ENCODE data around the gene CACNA1E.

The CACNA1E gene

DNA sequence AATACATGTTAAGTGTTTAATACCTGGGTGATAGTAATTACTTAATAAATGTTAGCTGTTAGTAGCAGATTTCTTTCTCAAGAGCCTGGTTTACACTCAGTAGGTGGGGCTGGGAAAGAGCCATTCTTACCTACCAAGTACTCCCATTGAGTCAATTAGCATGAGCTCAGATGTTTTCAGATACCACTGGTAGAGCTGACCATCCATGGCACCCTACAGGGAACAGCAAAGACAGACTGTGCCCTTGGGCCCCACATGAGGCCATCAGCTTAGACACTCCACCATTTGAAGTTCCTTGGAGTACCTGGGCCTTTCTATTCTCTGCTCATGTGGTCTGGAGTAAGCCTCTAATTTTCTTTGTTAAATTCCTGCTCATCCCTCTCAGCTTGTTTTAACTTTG, 179.3 kb downstream of the CACNA1E start:
- Mint-ChIP-seq H3K36me3 (no peaks in the 10 kb centered on the region), H3K4me1 (no peaks in the 10 kb centered on the region), H3K4me3 (no peak overlapping the region), H3K27ac (no peak overlapping the region), H3K27me3 (peaks cover 13% of the 10 kb centered on the region), H3K9me3 (no peaks in the 10 kb centered on the region)
- CTCF ChIA-PET, result no interaction called here
- DNase-seq, result no peak

DNA sequence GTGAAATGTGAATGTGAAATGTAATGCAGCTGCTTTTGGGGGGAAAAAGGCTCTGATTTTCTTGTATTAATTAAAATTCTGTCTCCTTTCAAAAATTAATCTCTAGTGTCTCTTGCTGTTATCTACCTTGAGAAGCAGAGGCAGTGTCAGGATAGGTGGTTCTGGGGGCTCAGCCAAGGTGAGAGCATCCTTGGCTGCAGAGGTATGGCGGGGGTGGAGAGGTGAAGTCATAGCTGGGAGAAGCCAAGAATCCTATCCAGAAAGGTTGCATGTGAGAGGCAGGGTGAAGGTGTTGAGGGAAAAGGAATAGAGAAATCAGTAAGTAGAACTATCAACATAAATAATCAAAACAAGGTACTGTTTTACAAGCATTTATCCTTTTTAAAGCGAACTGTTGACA, 181.2 kb downstream of the CACNA1E start:
- no peak overlapping the region for H3K27ac Mint-ChIP-seq
- no peak overlapping the region for H3K4me3 Mint-ChIP-seq
- CTCF ChIA-PET, result no interaction called here
- no peaks in the 10 kb centered on the region for H3K9me3 Mint-ChIP-seq
- H3K36me3 Mint-ChIP-seq, result no peaks in the 10 kb centered on the region
- H3K4me1 Mint-ChIP-seq, result no peaks in the 10 kb centered on the region
- peaks cover 10% of the 10 kb centered on the region for H3K27me3 Mint-ChIP-seq
- DNase-seq, result no peak

DNA sequence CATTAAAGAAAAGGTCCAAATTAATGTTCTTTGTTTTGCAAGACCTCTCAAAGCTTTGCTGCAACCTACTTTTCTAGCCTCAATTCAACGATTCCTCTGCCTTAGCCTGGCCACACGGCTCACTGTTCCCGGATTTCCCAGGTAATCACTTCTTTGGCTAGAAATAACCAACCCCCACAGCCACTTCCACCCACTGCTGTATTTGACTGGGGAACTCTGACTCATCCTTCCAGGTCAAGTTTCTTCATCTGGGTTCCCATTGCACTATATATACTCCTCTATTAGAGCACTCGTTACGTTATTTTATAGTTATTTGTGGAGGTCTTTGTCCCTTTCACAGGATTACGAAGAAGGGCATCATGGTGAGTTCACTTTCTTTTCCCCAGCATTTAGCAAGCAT, 185.9 kb downstream of the CACNA1E start:
- Mint-ChIP-seq H3K4me1 (no peaks in the 10 kb centered on the region), H3K27ac (no peak overlapping the region), H3K9me3 (no peaks in the 10 kb centered on the region), H3K27me3 (peaks cover 10% of the 10 kb centered on the region), H3K4me3 (no peak overlapping the region), H3K36me3 (no peaks in the 10 kb centered on the region)
- DNase-seq, result no peak
- CTCF ChIA-PET, result no interaction called here

DNA sequence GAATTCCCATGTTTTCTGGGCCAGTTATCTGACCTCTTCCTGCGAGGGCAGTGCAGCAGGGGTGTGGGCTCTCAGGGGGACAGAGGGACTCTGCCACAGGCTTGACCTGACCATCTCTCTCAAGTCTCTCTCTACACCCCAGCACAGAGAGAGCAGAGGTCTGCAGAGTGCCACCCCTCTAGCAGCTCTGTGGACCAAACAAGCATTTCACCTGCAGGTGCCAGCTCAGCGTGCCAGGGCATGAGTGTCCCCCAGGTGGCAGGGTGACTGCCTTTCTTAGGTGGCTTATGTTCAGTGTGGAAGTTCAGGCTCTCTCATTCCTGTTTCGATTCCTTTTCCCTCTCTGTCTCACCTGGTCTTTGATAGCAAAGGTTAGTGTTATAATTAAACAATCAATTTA, 191.3 kb downstream of the CACNA1E start:
- H3K4me1 Mint-ChIP-seq, result no peaks in the 10 kb centered on the region
- H3K27ac Mint-ChIP-seq, result no peak overlapping the region
- peaks cover 9% of the 10 kb centered on the region for H3K27me3 Mint-ChIP-seq
- no peak for DNase-seq
- no peak overlapping the region for H3K4me3 Mint-ChIP-seq
- CTCF ChIA-PET, result interaction anchor here (0.7 to 1.4 kb wide), 3 partner anchors 120 to 404 kb away, joined by 3 read pairs; no protein-coding TSS in a partner anchor
- H3K9me3 Mint-ChIP-seq, result no peaks in the 10 kb centered on the region
- no peaks in the 10 kb centered on the region for H3K36me3 Mint-ChIP-seq

DNA sequence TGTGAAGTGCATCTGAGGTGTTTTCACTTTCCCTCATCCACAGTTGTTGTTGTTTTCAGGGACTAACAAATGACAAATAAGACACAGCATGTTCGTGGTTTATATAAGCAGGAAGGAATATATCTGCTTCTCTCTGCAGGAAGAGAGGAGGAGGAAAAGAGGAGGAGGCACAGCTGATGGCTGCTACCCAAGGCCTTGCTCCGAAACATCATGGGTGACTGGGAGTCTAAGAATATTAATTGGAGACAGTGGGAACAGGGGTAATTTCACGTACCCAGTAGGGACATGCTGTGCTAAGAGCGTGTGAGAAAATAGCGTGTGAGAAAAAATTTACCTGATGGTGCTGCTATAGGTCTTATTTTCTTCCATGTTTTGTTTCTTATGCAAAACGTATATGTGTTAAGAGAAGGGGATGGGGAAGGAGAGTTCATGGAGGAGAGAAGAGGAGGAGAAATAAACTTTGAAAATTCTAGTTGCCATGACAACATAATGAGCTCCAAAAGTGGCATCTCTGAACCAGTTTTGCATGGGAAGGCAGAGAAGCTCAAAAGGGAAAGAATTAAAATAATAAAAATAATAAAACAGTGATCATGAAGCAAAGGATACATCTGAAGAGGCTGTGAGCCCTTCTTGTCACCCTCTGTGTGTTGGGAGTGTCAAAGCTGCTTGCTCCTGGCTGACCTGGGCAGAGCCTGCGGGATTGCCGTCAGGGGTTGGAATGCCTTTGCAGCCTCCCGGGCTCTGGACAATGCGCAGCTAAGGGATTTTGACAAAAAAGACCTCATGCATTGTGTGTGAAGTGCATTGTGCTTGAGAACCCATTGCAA, 192.0 kb downstream of the CACNA1E start:
- H3K27me3 Mint-ChIP-seq, result peaks cover 13% of the 10 kb centered on the region
- CTCF ChIA-PET, result interaction anchor here (0.7 to 1.4 kb wide), 3 partner anchors 261 to 404 kb away, joined by 3 read pairs; no protein-coding TSS in a partner anchor
- no peaks in the 10 kb centered on the region for H3K4me1 Mint-ChIP-seq
- no peak overlapping the region for H3K27ac Mint-ChIP-seq
- DNase-seq, result no peak
- no peaks in the 10 kb centered on the region for H3K9me3 Mint-ChIP-seq
- H3K36me3 Mint-ChIP-seq, result no peaks in the 10 kb centered on the region
- no peak overlapping the region for H3K4me3 Mint-ChIP-seq

DNA sequence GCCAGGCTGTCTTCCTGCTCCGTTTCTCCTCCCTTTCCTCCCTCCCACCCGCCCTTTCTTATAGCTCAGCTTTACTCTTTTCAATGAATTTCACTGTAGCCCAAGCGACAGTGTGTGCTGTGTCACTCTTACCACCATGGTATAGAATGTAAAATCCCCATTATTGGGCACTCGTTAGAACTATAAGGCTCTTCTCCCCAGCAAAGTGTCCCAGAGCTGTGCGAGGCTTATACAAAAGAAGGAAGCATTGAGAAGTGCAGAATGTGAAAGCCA, 192.5 kb downstream of the CACNA1E start:
- Mint-ChIP-seq H3K36me3 (no peaks in the 10 kb centered on the region), H3K4me1 (no peaks in the 10 kb centered on the region), H3K9me3 (no peaks in the 10 kb centered on the region), H3K27me3 (peaks cover 14% of the 10 kb centered on the region), H3K4me3 (no peak overlapping the region), H3K27ac (no peak overlapping the region)
- DNase-seq, result no peak
- CTCF ChIA-PET, result interaction anchor here (0.7 to 1.0 kb wide), 2 partner anchors 191 to 261 kb away, joined by 3 read pairs; no protein-coding TSS in a partner anchor

DNA sequence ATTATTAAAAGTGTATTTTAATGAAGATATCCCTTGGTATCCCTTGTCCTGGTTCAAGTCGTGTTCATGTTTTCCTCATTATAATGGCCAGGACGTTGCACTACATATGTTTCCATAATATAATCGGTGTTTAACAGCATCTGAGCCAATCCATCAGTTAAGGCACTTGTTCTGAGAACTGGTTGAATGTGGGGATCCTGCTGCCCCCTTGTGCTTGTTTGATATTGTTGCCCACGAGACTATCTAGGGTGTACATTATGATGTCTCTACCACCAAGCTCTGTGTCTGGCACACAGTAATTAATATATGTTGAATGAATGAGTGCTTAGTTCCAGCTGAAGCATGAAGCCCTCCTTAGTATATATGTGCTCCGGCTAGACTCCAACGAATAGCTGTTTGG, 193.0 kb downstream of the CACNA1E start:
- Mint-ChIP-seq H3K27me3 (peaks cover 14% of the 10 kb centered on the region), H3K4me1 (no peaks in the 10 kb centered on the region), H3K27ac (no peak overlapping the region), H3K36me3 (no peaks in the 10 kb centered on the region), H3K4me3 (no peak overlapping the region), H3K9me3 (no peaks in the 10 kb centered on the region)
- CTCF ChIA-PET, result interaction anchor here (1.0 kb wide), 1 partner anchor 192 kb away, joined by 3 read pairs; no protein-coding TSS in a partner anchor
- DNase-seq, result no peak

DNA sequence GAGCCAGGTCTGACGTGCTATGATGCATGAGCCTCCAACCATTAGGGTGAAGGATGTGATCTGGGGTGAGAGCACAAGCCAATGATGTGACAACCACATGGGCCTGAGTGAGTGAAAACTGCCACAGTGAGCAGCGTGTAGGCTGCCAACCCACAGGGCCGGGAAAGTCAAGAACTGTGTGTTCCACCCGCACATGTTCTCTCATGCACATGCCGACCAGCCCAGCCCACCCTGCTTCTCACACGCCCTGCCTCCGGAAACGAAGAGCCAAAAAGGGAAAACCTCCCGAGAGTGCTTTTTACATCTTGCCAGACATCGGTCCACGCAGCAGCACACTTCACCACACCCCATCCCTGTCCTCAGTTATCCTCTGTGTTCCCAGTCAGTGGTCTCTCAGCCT, 197.0 kb downstream of the CACNA1E start:
- no peaks in the 10 kb centered on the region for H3K4me1 Mint-ChIP-seq
- H3K27me3 Mint-ChIP-seq, result peaks cover 10% of the 10 kb centered on the region
- no peak overlapping the region for H3K27ac Mint-ChIP-seq
- H3K36me3 Mint-ChIP-seq, result no peaks in the 10 kb centered on the region
- DNase-seq, result no peak
- no peaks in the 10 kb centered on the region for H3K9me3 Mint-ChIP-seq
- H3K4me3 Mint-ChIP-seq, result no peak overlapping the region
- CTCF ChIA-PET, result no interaction called here

DNA sequence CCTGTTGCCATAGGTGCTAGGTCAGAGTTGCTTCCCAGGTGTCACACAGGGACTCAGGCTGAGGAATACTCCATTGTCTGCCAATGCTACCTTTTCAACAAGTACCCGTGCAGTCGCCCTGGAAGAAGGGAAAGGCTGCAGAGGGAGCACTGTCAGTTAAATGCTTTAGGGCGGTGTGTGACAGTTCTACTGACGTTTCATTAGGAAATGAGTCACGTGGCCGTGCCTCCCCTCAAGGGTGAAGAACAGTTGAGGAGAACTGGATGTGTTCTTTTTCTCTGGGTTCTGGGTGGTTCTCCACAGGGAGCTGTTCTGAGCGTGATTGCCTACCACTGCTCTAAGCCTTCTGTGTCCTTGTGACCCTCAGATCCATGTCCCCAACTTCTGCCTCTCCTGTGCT, 197.6 kb downstream of the CACNA1E start:
- peaks cover 9% of the 10 kb centered on the region for H3K27me3 Mint-ChIP-seq
- DNase-seq, result no peak
- H3K27ac Mint-ChIP-seq, result no peak overlapping the region
- H3K9me3 Mint-ChIP-seq, result no peaks in the 10 kb centered on the region
- CTCF ChIA-PET, result no interaction called here
- no peaks in the 10 kb centered on the region for H3K36me3 Mint-ChIP-seq
- no peak overlapping the region for H3K4me3 Mint-ChIP-seq
- no peaks in the 10 kb centered on the region for H3K4me1 Mint-ChIP-seq

DNA sequence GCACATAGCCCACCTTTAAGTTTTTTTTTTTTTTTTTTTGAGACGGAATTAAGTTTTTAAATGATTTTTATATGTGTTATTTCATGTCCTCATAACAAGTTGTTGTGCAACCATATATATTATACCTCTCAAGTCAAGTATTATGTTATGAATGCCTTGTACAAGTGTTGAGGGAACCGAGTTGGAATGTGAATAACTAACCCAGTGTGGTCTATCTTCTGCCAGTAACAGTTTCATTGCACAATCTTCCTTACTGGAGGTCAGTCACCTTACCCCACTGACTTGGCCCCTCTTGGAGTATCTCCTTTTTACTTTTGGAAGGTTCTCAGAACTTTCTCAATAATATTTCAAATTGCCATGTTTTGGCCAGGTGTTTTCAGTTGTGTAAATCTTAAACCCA, 201.9 kb downstream of the CACNA1E start:
- Mint-ChIP-seq H3K4me1 (no peaks in the 10 kb centered on the region), H3K27me3 (peaks cover 8% of the 10 kb centered on the region), H3K27ac (no peak overlapping the region), H3K36me3 (no peaks in the 10 kb centered on the region), H3K9me3 (no peaks in the 10 kb centered on the region), H3K4me3 (no peak overlapping the region)
- no peak for DNase-seq
- CTCF ChIA-PET, result no interaction called here

DNA sequence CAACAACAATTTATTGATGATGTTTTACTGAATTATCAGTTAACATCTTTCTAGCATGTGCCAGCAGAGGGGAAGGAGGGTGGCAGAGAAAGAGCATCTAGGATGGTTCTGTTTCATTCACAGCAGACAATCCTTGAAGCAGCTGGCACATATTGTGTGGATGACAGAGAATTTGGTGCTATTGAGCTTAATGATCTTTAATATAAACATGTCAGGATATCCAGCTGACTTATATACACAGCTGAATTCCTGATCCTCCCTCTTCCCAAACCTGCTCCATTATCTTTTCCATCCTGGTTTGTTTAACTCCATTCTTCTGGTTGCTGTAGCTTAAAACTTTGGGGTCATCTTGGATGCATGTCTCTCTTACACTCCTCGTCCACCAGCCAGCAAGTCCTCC, 218.6 kb downstream of the CACNA1E start:
- no peaks in the 10 kb centered on the region for H3K4me1 Mint-ChIP-seq
- H3K9me3 Mint-ChIP-seq, result no peaks in the 10 kb centered on the region
- peaks cover 9% of the 10 kb centered on the region for H3K27me3 Mint-ChIP-seq
- DNase-seq, result no peak
- H3K27ac Mint-ChIP-seq, result no peak overlapping the region
- no peak overlapping the region for H3K4me3 Mint-ChIP-seq
- no peaks in the 10 kb centered on the region for H3K36me3 Mint-ChIP-seq
- CTCF ChIA-PET, result no interaction called here

DNA sequence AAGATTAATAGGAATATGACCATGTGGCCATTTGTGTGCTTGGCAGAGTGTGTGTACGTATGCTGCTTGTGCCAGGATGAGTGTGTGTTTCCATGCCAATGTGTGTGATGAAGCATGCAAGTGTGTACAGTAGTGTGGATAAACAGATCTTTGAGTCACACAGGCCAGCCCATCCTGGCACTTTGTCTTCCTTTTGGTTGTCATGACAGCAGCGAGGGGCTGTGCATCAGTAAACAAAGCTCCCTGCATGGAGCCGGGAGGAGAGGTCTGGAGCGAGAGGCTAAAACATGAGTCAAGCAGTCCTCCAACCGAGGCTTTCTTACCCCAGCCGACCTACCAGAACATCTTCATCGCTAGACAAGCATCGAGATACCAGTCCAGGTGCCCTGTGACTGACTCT, 221.2 kb downstream of the CACNA1E start:
- Mint-ChIP-seq H3K27ac (no peak overlapping the region), H3K4me3 (no peak overlapping the region), H3K27me3 (peaks cover 11% of the 10 kb centered on the region), H3K4me1 (no peaks in the 10 kb centered on the region), H3K36me3 (no peaks in the 10 kb centered on the region), H3K9me3 (no peaks in the 10 kb centered on the region)
- CTCF ChIA-PET, result no interaction called here
- no peak for DNase-seq

DNA sequence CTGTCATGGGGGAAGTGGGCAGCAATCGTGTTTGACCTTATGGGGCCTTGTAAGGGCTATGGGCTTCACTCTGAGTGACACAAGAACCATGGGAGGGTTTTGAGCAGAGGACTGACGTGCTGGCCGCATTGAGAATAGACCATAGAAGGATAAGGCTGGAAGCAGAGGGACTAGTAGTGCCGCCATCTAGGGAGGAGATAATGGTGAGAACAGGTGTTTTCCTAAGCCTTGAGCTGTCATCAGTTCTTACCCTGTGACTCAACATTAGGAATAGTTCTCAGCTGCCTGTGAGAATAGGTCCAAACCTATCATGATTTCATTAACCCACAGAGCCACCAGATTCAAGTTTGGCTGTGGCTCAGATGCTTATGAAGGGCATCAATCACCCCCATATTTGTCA, 228.5 kb downstream of the CACNA1E start:
- H3K36me3 Mint-ChIP-seq, result no peaks in the 10 kb centered on the region
- H3K9me3 Mint-ChIP-seq, result no peaks in the 10 kb centered on the region
- H3K4me3 Mint-ChIP-seq, result no peak overlapping the region
- H3K27me3 Mint-ChIP-seq, result peaks cover 10% of the 10 kb centered on the region
- H3K4me1 Mint-ChIP-seq, result no peaks in the 10 kb centered on the region
- no peak for DNase-seq
- CTCF ChIA-PET, result no interaction called here
- H3K27ac Mint-ChIP-seq, result no peak overlapping the region

DNA sequence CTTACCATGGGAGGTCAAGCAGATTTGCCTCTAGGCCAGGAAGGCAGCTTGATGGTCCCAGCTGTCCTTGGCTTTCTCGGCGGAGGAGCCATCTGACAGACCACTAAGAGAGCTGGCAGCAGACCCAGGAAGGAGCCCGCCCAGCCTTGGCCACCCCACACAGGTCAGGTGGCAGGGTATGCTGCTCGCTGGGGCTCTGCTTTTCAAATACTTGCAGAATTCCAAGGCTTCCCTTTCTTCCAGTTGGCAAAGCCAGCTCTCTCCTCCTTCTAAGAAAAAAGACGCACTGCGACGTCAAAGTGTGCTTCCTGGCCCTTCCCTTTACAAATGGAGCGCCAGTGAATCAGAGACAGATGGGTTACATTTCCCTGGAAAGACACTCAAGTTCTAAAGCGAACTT, 229.4 kb downstream of the CACNA1E start:
- H3K4me1 Mint-ChIP-seq, result no peaks in the 10 kb centered on the region
- no peak overlapping the region for H3K27ac Mint-ChIP-seq
- H3K27me3 Mint-ChIP-seq, result peaks cover 13% of the 10 kb centered on the region
- CTCF ChIA-PET, result no interaction called here
- H3K4me3 Mint-ChIP-seq, result no peak overlapping the region
- no peaks in the 10 kb centered on the region for H3K36me3 Mint-ChIP-seq
- H3K9me3 Mint-ChIP-seq, result no peaks in the 10 kb centered on the region
- DNase-seq, result no peak

DNA sequence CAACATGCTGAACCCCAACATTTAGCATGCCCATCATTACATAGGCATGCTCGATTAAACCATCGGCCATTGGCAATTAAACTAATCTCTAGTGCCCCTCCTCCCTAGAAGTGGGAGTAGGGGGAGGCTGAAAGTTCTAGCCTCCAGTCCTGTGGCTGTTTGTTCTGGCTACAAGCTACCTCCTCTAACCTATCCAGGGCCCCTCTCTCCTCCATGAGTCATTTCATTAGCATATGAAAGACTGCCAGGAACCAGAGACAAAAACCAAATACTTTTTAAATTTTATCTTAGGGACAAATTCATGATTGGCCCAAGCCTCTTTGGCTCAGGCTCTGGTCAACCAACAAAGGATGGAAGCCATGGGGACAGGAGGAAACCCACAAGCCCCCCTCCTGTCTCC, 231.1 kb downstream of the CACNA1E start:
- no peak for DNase-seq
- Mint-ChIP-seq H3K4me3 (no peak overlapping the region), H3K27ac (no peak overlapping the region), H3K4me1 (no peaks in the 10 kb centered on the region), H3K27me3 (peaks cover 12% of the 10 kb centered on the region), H3K9me3 (no peaks in the 10 kb centered on the region), H3K36me3 (no peaks in the 10 kb centered on the region)
- CTCF ChIA-PET, result no interaction called here

DNA sequence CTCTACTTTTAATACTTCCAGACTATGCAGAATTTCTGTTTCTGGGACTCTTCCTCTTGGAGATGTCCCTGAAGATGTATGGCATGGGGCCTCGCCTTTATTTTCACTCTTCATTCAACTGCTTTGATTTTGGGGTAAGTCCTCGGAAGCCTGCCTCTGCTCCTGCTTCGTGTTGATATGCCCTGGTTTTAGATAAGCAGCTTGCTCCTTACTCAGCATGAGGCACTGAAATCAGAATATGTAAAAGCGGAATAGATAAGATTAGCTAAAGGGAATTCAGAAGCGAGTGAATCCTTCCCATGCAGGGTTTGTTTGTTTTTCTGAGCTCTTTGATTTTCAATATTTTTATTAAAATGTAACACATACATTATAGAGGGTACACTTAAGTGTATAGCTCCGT, 234.7 kb downstream of the CACNA1E start:
- peaks cover 6% of the 10 kb centered on the region for H3K27me3 Mint-ChIP-seq
- no peak overlapping the region for H3K4me3 Mint-ChIP-seq
- no peak overlapping the region for H3K27ac Mint-ChIP-seq
- H3K9me3 Mint-ChIP-seq, result no peaks in the 10 kb centered on the region
- CTCF ChIA-PET, result no interaction called here
- H3K36me3 Mint-ChIP-seq, result no peaks in the 10 kb centered on the region
- H3K4me1 Mint-ChIP-seq, result no peaks in the 10 kb centered on the region
- no peak for DNase-seq
